CD14-positive monocyte (primary cell): ENCODE measurements around the gene KDM3A. TPM values are rescaled to one million over a fixed set of nuclear protein-coding genes. Genes with fewer than 3 reads are reported as not detected.
A peak's percentile ranks its signal among the peaks of the same experiment; 100 is the strongest.

Experiments
- DNase-seq, 3 donors: peaks; one replicate each; pipeline ENCODE4 v3.0.0-alpha.2; 2011 to 2022
- H2AFZ ChIP-seq: 2 replicates; pipeline ENCODE4 v1.6.0; 2012; ENCODE audit warnings: mild to moderate bottlenecking, low read depth, low read length, inconsistent platforms; ENCODE audit not compliant: insufficient read depth, poor library complexity, severe bottlenecking
- H3K27ac ChIP-seq, 2 donors: 1 replicate in 1 of 2; 2 replicates in 1 of 2; pipeline ENCODE4 v1.5.1; 2012 to 2013; ENCODE audit warnings: low read length in 2 of 2, control low read depth in 1 of 2, inconsistent platforms in 1 of 2, low read depth in 1 of 2, mild to moderate bottlenecking in 1 of 2
- H3K27me3 ChIP-seq, 2 donors: one replicate each; pipeline versions ENCODE4 v1.6.0 to v1.6.1; 2011 to 2013; ENCODE audit warnings: low read length in 2 of 2; ENCODE audit not compliant: control insufficient read depth in 2 of 2, insufficient read depth in 2 of 2
- H3K36me3 ChIP-seq, 2 donors: replicated peaks in 1 of 2; 1 replicate in 1 of 2; 2 replicates in 1 of 2; pipeline versions ENCODE4 v1.5.1 to v1.6.1; 2012 to 2013; ENCODE audit warnings: low read length in 2 of 2, control low read depth in 1 of 2, inconsistent platforms in 1 of 2, mild to moderate bottlenecking in 1 of 2; ENCODE audit not compliant: insufficient read depth in 2 of 2, control insufficient read depth in 1 of 2
- H3K4me1 ChIP-seq, 2 donors: 1 replicate in 1 of 2; 2 replicates in 1 of 2; pipeline versions ENCODE4 v1.5.1 to v1.6.1; 2012 to 2013; ENCODE audit warnings: low read length in 2 of 2, control low read depth in 1 of 2, inconsistent platforms in 1 of 2, mild to moderate bottlenecking in 1 of 2, moderate library complexity in 1 of 2; ENCODE audit not compliant: insufficient read depth in 2 of 2, control insufficient read depth in 1 of 2
- H3K4me2 ChIP-seq: replicated peaks from 2 replicates; pipeline ENCODE3; 2012; ENCODE audit warnings: low read length, moderate library complexity, mild to moderate bottlenecking; ENCODE audit not compliant: poor library complexity, severe bottlenecking; ENCODE audit errors: extremely low read depth
- H3K4me3 ChIP-seq, 3 experiments: fragments of 200-600 bp in 1 of 3; sonication (generic) in 1 of 3; replicated peaks in 1 of 3; 1 replicate in 2 of 3; 2 replicates in 1 of 3; pipeline ENCODE4 v1.5.1; 2011 to 2013; ENCODE audit warnings: low read length in 3 of 3, mild to moderate bottlenecking in 3 of 3, control low read depth in 2 of 3, low read depth in 2 of 3, inconsistent platforms in 1 of 3, moderate library complexity in 1 of 3
- H3K79me2 ChIP-seq: 2 replicates; pipeline ENCODE4 v1.6.0; 2012; ENCODE audit warnings: mild to moderate bottlenecking, control low read depth, inconsistent platforms, low read length, moderate library complexity; ENCODE audit not compliant: insufficient read depth
- H3K9ac ChIP-seq: 2 replicates; pipeline ENCODE4 v1.6.0; 2017; ENCODE audit warnings: low read length, mild to moderate bottlenecking; ENCODE audit not compliant: insufficient read depth, poor library complexity, severe bottlenecking
- H3K9me3 ChIP-seq, 2 donors: replicated peaks in 1 of 2; 1 replicate in 1 of 2; 2 replicates in 1 of 2; pipeline versions ENCODE4 v1.5.1 to v1.6.1; 2012 to 2013; ENCODE audit warnings: low read length in 2 of 2, control low read depth in 1 of 2; ENCODE audit not compliant: control insufficient read depth in 1 of 2, insufficient read depth in 1 of 2
- H4K20me1 ChIP-seq: 2 replicates; pipeline ENCODE4 v1.6.0; 2012; ENCODE audit warnings: mild to moderate bottlenecking, low read length, control low read depth, moderate library complexity; ENCODE audit not compliant: insufficient read depth
- H3K27ac Mint-ChIP-seq, 7 donors: one replicate each; pipeline ENCODE4 v1.8.0; 2020; ENCODE audit warnings: mild to moderate bottlenecking in 7 of 7, mixed read lengths in 7 of 7, moderate library complexity in 6 of 7, inconsistent platforms in 2 of 7
- H3K27me3 Mint-ChIP-seq, 3 donors: one replicate each; pipeline ENCODE4 v1.8.0; 2021 to 2022; ENCODE audit warnings: low read depth in 3 of 3, mild to moderate bottlenecking in 3 of 3, mixed read lengths in 3 of 3, moderate library complexity in 3 of 3, inconsistent platforms in 1 of 3
- H3K36me3 Mint-ChIP-seq, 2 donors: one replicate each; pipeline ENCODE4 v1.8.0; 2020; ENCODE audit warnings: mixed read lengths in 2 of 2, inconsistent platforms in 1 of 2, mild to moderate bottlenecking in 1 of 2
- H3K4me1 Mint-ChIP-seq: one replicate; pipeline ENCODE4 v1.8.0; 2020; ENCODE audit warnings: mild to moderate bottlenecking, mixed read lengths
- H3K4me3 Mint-ChIP-seq, 2 donors: one replicate each; pipeline ENCODE4 v1.8.0; 2020; ENCODE audit warnings: mild to moderate bottlenecking in 2 of 2, mixed read lengths in 2 of 2, moderate library complexity in 1 of 2
- H3K9me3 Mint-ChIP-seq, 7 donors: one replicate each; pipeline ENCODE4 v1.8.0; 2020 to 2022; ENCODE audit warnings: mixed read lengths in 7 of 7, mild to moderate bottlenecking in 6 of 7, moderate library complexity in 6 of 7, inconsistent platforms in 2 of 7
- WGBS: methylation state at CpG from one replicate; pipeline ENCODE4 v1.1.5; 2013; ENCODE audit warnings: missing lambda C conversion rate; ENCODE audit not compliant: insufficient coverage; 5-methylcytosine and 5-hydroxymethylcytosine counted together
- intact Hi-C, 2 donors: fragments of 100-400 bp; cut with micrococcal nuclease; formaldehyde crosslinking; loops; one replicate each; pipeline versions ENCODE4 v1.15.0 to v1.15.1; 2023
- polyA plus RNA-seq, 3 donors: library from polyadenylated mRNA; depleted of rRNA in 1 of 3; unstranded in 2 of 3; stranded (reverse) in 1 of 3; fragments of 300-500 nt in 2 of 3; fragments of >200 nt in 1 of 3; fragmentation: Illumina TruSeq in 2 of 3; gene quantifications; 1 replicate in 2 of 3; 2 replicates in 1 of 3; pipeline ENCODE4 v1.2.3, GENCODE V29; 2012 to 2021
- TF ChIP-seq, protein P1 (sequence below): fragments of 200-600 bp; IDR thresholded peaks from one replicate; pipeline ENCODE4 v1.8.0; 2022; ENCODE audit warnings: antibody characterized with exemption, mild to moderate bottlenecking

KDM3A gene
- polyA plus RNA-seq, 3 donors: 3.3 to 21.2 (median 7.4) TPM

DNA sequence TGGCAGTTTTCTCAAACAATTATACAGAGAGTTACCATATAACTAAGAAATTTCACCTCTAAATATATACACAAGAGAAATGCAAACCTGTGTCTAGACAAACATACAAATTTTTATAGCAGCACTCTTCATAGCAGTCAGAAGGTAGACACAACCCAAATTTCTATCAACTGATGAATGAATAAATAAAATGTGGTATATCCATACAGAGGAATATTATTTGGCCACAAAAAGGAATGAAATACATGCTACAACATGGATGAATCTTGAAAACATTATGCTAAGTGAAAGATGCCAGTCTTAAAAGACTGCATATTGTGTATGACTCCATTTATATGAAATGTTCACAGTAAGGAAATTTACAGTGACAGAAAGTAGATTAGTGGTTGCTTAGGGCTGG is 30.6 kb upstream of the KDM3A start:
- Mint-ChIP-seq H3K4me3 (no peak overlapping the region), H3K9me3 (peaks cover 0 to 6% (median 2%) of the 10 kb centered on the region in 7 donors), H3K4me1 (peaks cover 32% of the 10 kb centered on the region), H3K27me3 (peaks cover 0 to 3% (median 2%) of the 10 kb centered on the region in 3 donors), H3K36me3 (no peaks in the 10 kb centered on the region), H3K27ac (no peak overlapping the region)
- TF ChIP-seq, protein P1, sequence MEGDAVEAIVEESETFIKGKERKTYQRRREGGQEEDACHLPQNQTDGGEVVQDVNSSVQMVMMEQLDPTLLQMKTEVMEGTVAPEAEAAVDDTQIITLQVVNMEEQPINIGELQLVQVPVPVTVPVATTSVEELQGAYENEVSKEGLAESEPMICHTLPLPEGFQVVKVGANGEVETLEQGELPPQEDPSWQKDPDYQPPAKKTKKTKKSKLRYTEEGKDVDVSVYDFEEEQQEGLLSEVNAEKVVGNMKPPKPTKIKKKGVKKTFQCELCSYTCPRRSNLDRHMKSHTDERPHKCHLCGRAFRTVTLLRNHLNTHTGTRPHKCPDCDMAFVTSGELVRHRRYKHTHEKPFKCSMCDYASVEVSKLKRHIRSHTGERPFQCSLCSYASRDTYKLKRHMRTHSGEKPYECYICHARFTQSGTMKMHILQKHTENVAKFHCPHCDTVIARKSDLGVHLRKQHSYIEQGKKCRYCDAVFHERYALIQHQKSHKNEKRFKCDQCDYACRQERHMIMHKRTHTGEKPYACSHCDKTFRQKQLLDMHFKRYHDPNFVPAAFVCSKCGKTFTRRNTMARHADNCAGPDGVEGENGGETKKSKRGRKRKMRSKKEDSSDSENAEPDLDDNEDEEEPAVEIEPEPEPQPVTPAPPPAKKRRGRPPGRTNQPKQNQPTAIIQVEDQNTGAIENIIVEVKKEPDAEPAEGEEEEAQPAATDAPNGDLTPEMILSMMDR: no peak
- Histone ChIP-seq H3K4me2 (no peak overlapping the region), H3K4me3 (no peak overlapping the region), H3K4me1 (peaks cover 18 to 25% of the 10 kb centered on the region in 2 donors), H3K27ac (no peak overlapping the region), H2AFZ (no peak overlapping the region), H3K27me3 (no peaks in the 10 kb centered on the region), H4K20me1 (no peaks in the 10 kb centered on the region), H3K9me3 (no peaks in the 10 kb centered on the region), H3K79me2 (no peaks in the 10 kb centered on the region), H3K9ac (no peak overlapping the region), H3K36me3 (no peaks in the 10 kb centered on the region)
- DNase-seq: no peak
- intact Hi-C loops: no loop called here

DNA sequence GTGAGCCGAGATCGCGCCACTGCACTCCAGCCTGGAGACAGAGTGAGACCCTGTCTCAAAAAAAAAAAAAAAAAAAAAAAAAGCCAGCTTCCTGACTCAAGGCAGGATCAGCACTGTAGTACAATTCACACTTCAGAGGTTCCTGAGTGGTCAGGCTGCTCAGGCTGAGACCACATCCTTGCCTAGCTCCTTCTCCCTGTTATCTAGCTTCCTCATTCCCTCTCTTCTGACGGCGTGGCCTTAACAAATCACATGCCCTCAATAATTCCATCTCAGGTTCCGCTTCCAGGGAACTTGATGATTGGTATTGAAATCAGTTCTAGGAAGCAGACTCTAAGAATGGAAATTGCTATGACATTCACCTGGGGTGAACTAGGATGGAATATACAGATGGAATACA is 29.8 kb upstream of the KDM3A start:
- intact Hi-C loops: no loop called here
- Histone ChIP-seq H3K4me1 (peaks cover 27 to 33% of the 10 kb centered on the region in 2 donors), H3K4me3 (no peak overlapping the region), H3K27ac (no peak overlapping the region), H3K27me3 (no peaks in the 10 kb centered on the region), H3K36me3 (no peaks in the 10 kb centered on the region), H3K4me2 (no peak overlapping the region), H4K20me1 (no peaks in the 10 kb centered on the region), H3K9ac (no peak overlapping the region), H3K9me3 (no peaks in the 10 kb centered on the region), H2AFZ (no peak overlapping the region), H3K79me2 (no peaks in the 10 kb centered on the region)
- Mint-ChIP-seq H3K4me3 (no peak overlapping the region), H3K9me3 (peaks cover 0 to 3% (median 2%) of the 10 kb centered on the region in 7 donors), H3K36me3 (no peaks in the 10 kb centered on the region), H3K27ac (no peak overlapping the region), H3K4me1 (peaks cover 40% of the 10 kb centered on the region), H3K27me3 (peaks cover 0 to 3% (median 2%) of the 10 kb centered on the region in 3 donors)
- WGBS: 0% methylated on average over 2 of the region's 6 CpGs
- peak in 2 of 3 donors; percentile 8 to 19 for DNase-seq
- TF ChIP-seq, protein P1: no peak
